Cardiac septum (tissue), 1 donor: ENCODE results near the gene HIVEP3. TPM values are rescaled to one million over a fixed set of nuclear protein-coding genes. Genes with fewer than 3 reads are reported as not detected.
"Not testable (repeated sequence)": the region's sequence is repeated elsewhere in the genome, so short reads cannot be mapped to it uniquely, and the experiment has no call there.

Experiments
- DNase-seq: peaks from one replicate; pipeline ENCODE4 v3.0.0-alpha.2; 2020; ENCODE audit warnings: low spot score
- intact Hi-C: fragments of 100-400 bp; cut with DNase I; formaldehyde crosslinking; loops from one replicate; pipeline ENCODE4 v1.14.0; 2022
- total RNA-seq: library from RNA; stranded (reverse); fragmentation: NEBNext Ultra II Directional; extraction: Animal tissue kit (Norgen Biotek cat#: 25700); gene quantifications from one replicate; pipeline ENCODE4 v1.2.1, GENCODE V29; 2021
- donor health status: DM: no; HTN: no; CAD: no.

The HIVEP3 gene
- total RNA-seq, 1 donor from 2014 or later = 3.7 TPM

- no peak for DNase-seq
- intact Hi-C loops = no loop called here
Measured at GRCh38 chr1:41925712-41926111, 7.0 kb upstream of the HIVEP3 start.

DNA sequence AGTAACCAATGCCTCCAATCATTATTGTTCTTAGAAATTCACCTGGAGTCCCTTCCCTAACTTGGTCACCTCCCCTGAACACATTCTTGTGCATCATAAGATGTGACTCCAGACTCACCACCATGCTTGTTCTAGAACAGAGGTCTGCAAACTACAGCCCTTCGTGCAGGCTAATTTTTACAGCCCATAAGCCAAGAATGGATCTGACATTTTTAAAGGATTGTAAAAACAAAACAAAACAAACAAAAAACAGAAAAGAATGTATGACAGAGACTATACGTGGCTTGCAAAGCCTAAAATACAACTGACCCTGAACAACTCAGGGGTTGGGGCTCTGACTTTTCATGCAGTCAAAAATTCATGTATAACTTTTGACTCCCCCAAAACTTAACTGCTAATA is 6.2 kb upstream of the HIVEP3 start:
- intact Hi-C loops = no loop called here
- DNase-seq = no peak

GRCh38 chr1:41921271-41921670 is 2.5 kb upstream of the HIVEP3 start:
- DNase-seq, intact Hi-C loops: not testable (repeated sequence)

DNA sequence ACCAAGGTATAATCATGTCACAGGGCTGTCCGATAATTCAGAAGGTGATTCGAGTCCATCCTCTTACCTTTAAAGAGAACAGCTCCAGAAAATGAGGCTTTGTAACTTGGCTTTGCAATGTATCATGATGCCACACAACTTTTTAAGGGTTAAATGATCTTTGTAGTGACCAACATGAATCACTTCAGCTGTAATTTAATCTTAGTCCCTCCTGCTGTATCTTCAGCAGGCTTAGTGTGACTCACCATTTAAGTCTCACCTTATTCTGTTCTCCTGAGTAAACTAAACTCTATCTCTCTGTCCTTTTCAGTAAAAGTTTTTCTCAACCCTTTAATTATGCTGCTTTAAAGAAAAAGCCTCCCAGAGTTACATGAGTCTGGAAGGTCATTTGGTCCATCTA is 1.9 kb upstream of the HIVEP3 start:
- intact Hi-C loops = no loop called here
- DNase-seq = no peak

DNA sequence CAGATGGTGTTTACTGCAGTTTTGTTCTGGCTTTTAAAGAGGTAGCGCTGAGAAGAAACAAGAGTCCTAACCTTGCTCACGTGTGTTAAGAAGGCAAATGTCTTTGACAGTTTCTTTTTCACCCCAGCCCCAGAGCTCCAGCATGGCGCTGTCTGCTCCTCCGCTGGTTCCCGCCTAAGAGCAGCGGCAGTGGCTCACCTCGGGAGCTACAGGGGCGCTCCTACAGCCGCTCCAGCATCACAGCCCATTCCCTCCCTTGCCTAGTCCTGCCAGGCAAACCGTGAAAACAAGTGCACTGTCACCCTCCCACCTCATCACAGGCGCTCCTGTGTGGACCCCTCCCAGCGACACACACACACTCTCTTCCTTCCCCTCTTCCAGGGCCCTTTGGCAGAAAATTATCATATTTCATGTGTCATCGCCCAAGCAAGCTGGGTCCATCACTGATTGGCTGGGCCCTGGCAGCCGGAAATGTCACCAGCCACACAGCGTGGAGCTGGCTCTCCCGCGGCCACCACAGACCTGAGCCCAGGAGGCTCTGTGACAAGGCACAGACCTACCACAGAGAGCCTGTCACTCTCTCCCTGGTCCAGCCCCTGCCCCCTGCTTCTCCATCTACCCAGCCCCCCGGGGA is 1.2 kb upstream of the HIVEP3 start:
- intact Hi-C loops = loop anchor here (10.0 kb wide), 1 partner anchor 105 kb away; no protein-coding TSS in a partner anchor
- no peak for DNase-seq

DNA sequence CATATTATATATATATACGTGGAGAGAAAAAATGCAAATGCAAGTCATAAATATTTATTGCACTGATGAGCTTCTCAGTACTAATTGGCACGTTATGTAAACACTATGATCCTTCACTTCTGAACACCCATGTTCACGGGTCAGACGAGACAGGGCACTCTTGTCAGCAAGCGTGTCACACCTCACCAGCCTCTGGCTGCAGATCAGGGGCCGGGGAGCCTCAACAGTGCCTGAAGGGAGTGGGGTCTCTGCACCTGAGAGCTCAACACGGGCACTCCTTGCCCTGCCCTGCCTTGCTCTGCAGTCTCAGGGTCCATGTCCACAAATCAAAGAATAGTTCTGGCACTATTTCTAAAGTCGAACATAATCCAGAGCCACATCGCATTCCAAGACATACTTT is 409 bp upstream of the HIVEP3 start:
- no peak for DNase-seq
- intact Hi-C loops = loop anchor here (10.0 kb wide), 1 partner anchor 104 kb away; no protein-coding TSS in a partner anchor

GRCh38 chr1:41917835-41918449 is 780 bp downstream of the HIVEP3 start:
- intact Hi-C loops = loop anchor here (10.0 kb wide), 1 partner anchor 103 kb away; no protein-coding TSS in a partner anchor

GRCh38 chr1:41917076-41917475 is 1.6 kb downstream of the HIVEP3 start:
- intact Hi-C loops = loop anchor here (10.0 kb wide), 1 partner anchor 102 kb away; no protein-coding TSS in a partner anchor
- no peak for DNase-seq

More at GRCh38 chr1:41917835-41918449, 780 bp downstream of the HIVEP3 start:
- no peak for DNase-seq

DNA sequence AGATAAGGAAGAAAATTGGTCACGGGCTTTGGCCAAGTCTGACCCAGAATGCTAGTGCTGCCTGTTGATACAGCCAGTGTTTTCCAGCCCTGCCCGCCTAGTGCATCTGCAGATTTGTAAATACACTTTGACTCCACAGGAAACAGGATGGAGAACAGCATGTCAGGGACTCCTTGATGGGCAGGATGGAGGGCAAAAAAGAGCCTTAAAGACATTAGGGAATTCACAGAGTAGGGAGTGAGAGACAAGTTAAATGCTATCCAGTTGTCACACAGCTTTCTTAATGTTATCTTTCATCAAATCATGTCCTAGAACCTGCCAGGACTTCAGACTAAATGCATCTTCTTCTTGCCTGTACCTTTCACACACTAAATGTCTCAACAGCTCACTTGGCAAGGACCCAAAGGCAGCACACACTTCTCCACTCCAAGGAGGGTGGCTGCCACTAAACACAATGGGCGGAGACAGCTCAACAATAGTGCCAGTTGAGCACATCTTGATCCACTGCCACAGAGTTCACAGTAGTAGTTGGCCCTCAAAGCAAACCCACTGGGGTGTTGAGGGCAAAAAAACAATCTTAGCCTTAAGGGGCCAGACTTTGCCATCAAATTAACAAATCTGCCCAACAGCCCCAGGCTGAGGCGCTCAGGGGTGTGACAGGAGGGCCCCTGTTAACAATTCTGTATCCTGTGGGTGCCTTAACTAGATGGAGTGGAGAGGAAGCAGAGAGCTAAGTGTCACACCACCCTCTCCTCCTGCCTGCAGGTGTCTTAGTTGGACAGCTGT is 2.7 kb downstream of the HIVEP3 start:
- intact Hi-C loops = loop anchor here (10.0 kb wide), 1 partner anchor 101 kb away; no protein-coding TSS in a partner anchor
- no peak for DNase-seq

GRCh38 chr1:41914516-41914915 is 4.2 kb downstream of the HIVEP3 start:
- intact Hi-C loops = loop anchor here (10.0 kb wide), 1 partner anchor 100 kb away; no protein-coding TSS in a partner anchor
- DNase-seq = no peak

DNA sequence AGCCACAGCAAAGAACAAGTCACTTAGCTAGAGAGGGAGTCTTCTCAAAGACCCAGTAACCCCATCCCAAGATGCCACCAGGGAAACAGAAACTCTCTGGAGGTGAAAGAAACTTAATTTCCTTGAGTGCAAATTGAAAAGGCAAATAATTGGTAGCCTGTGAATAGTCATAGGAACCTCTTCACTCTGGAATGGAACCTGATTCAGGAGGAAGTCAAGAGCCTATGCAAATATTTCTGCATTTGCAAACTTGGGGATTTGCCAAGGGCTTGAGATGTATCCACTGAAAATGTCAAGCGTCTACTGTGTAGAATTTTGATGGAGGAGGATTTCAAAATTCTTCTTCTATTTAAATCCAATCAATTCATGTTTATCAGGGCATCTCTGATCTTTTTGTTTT is 5.7 kb downstream of the HIVEP3 start:
- no peak for DNase-seq
- intact Hi-C loops = loop anchor here (10.0 kb wide), 1 partner anchor 98 kb away; no protein-coding TSS in a partner anchor

GRCh38 chr1:41908288-41908895 is 10.3 kb downstream of the HIVEP3 start:
- DNase-seq = no peak
- intact Hi-C loops = no loop called here

- intact Hi-C loops = no loop called here
- no peak for DNase-seq
Measured at GRCh38 chr1:41907446-41907845, 11.3 kb downstream of the HIVEP3 start.

- no peak for DNase-seq
- intact Hi-C loops = no loop called here
Measured at GRCh38 chr1:41906943-41907342, 11.8 kb downstream of the HIVEP3 start.

- intact Hi-C loops = no loop called here
- DNase-seq = no peak
Measured at GRCh38 chr1:41905093-41905675, 13.5 kb downstream of the HIVEP3 start.

- intact Hi-C loops = no loop called here
- no peak for DNase-seq
Measured at GRCh38 chr1:41902664-41903063, 16.1 kb downstream of the HIVEP3 start.

DNA sequence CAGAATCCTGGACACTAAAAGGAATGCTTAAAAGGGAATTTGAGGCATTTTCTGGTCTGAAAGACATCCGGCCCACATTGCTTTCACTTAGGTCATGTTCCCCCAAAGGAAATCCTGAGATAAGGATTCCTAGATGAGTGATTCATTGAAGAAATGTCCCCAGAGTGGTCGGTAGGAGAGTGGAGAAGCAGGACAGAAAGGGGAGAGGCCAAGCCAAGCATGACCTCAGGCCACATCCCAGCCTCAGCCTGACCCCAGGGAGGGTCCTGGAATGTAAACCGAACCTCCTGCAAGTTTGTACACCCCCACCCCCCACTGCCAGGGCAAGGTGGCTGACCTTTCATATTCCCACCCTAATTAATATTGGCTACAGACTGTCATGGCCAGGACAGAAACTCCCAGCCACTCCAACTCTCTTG is 16.6 kb downstream of the HIVEP3 start:
- DNase-seq = no peak
- intact Hi-C loops = no loop called here

DNA sequence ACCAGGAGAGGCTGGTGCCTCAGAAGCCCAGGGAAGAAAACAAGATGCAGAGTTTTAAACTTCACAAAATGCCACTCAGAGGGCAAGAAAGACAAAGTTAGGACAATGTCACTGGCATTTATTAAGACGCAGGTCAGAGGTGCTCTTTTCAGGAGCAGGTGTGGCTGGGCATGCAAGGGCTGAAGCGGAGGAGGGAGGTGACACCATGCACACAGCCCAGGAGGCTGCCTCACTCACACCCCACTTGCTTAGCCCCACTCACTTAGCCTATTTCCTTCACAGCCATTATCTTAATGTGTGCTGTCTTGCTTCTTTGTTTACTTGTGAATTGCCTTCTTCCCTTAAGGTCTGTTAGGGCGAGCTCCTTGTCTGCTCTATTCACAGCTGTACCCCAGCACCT is 17.2 kb downstream of the HIVEP3 start:
- intact Hi-C loops = no loop called here
- DNase-seq = no peak

DNA sequence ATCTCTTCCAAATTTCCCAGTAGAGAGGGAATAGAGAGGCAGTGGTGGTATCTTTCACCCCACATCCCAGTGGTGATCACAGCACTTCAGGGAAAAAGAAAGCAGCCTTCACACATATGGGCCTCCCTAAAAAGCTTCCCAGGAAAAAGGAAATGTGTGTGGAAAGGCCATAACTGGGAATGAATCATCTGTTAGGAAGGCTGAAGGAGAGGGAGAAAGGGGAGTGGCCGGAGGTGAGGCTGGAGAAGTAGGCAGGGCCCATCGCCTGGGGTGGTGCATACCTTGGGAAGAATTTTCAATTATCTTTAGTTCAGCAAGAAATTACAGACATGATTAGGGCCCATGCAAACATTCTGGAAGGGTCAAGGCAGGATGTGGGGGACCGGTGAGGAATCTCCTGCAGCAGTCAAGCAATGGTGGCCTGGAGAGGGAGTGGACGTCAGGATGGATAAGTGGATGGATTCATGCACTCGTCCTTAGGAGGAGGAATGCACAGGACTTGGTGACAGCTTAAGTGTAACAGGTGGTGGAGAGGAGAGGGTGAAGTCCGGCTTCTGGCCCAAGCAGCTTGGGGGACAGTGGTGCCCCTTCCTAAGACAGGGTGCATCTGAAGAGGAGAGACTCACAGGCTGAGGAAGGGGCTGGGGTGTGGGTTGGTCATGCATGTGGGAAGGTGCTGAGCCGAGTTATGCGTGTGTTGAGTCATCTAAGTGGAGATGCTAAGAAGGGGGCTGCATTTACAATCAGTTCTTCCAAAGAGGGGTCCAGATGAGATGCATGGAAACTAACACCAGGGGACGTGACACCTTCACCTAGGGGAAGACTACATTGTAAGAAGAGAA is 17.9 kb downstream of the HIVEP3 start:
- intact Hi-C loops = no loop called here
- DNase-seq = no peak
